ENCODE measurements around the gene AP3S1. TPM values are rescaled to one million over a fixed set of nuclear protein-coding genes. Genes with fewer than 3 reads are reported as not detected.

Gene AP3S1
- total RNA-seq, 1 donor = 126 TPM

- peak overlapping the region; percentile 12 for H3K4me3 ChIP-seq (ENCODE audit: low read depth, low read length)
- no peak for DNase-seq (ENCODE audit: low read depth)
- no peak for TF ChIP-seq CTCF (IDR thresholded peaks at IDR 0.05; ENCODE audit: insufficient read depth, low read depth, low read length)
Observed at GRCh38 chr5:115961381-115962238, 119.9 kb downstream of the AP3S1 start.

GRCh38 chr5:115962239-115962564 lies 120.5 kb downstream of the AP3S1 start, which contains the start of gene LVRN:
Gene LVRN (plus strand): TSS chr5:115962475. CDS start chr5:115962618, 143 bp downstream.
- no peak for DNase-seq (ENCODE audit: low read depth)
- peak within 1 kb of the TSS; percentile 48 for H3K4me3 ChIP-seq (ENCODE audit: low read depth, low read length)
- no peak for TF ChIP-seq CTCF (IDR thresholded peaks at IDR 0.05; ENCODE audit: insufficient read depth, low read depth, low read length)

GRCh38 chr5:115962565-115963402 lies 121.0 kb downstream of the AP3S1 start:
- TF ChIP-seq CTCF (IDR thresholded peaks at IDR 0.05; ENCODE audit: insufficient read depth, low read depth, low read length) = no peak
- peak overlapping the region; percentile 48 for H3K4me3 ChIP-seq (ENCODE audit: low read depth, low read length)
- DNase-seq (ENCODE audit: low read depth) = no peak

GRCh38 chr5:115963566-115963965 lies 121.8 kb downstream of the AP3S1 start:
- peak; percentile 7 for TF ChIP-seq CTCF (IDR thresholded peaks at IDR 0.05; ENCODE audit: insufficient read depth, low read depth, low read length)
- DNase-seq (ENCODE audit: low read depth) = no peak
- H3K4me3 ChIP-seq (ENCODE audit: low read depth, low read length) = no peak overlapping the region

Other genes starting within 250 kb of the AP3S1 start
- gene TICAM2, start 239.5 kb upstream of the AP3S1 start, total RNA-seq = 6.9 and 7.1 TPM in 2 replicates
- 134 and 234 TPM in 2 replicates for gene TMED7, start 215.9 kb upstream of the AP3S1 start, total RNA-seq
- gene CDO1, start 25.3 kb upstream of the AP3S1 start, total RNA-seq = 0.32 and 2.6 TPM in 2 replicates
- gene ATG12, start 370 bp upstream of the AP3S1 start, total RNA-seq = 64.7 and 65.6 TPM in 2 replicates
- under 0.01 and 0.64 TPM in 2 replicates for gene LVRN, start 120.5 kb downstream of the AP3S1 start, total RNA-seq
- not detected in 2 replicates for gene ARL14EPL, start 190.5 kb downstream of the AP3S1 start, total RNA-seq
- gene COMMD10, start 243.1 kb downstream of the AP3S1 start, total RNA-seq = 26.4 and 38.9 TPM in 2 replicates